Keratinocyte (primary cell): Measurements from ENCODE around the gene HAT1. TPM values are rescaled to one million over a fixed set of nuclear protein-coding genes. Genes with fewer than 3 reads are reported as not detected.
A peak's percentile ranks its signal among the peaks of the same experiment; 100 is the strongest.

Source experiments
- DNase-seq: peaks from one replicate; pipeline ENCODE4 v3.0.0-alpha.2; 2011; ENCODE audit warnings: low read depth, missing footprints, low spot score
- FAIRE-seq: peaks from 2 replicates; lab custom pipeline; 2011; peaks lifted over from hg19 to GRCh38; lab: Jason Lieb, UNC
- H2AFZ ChIP-seq: 2 replicates; pipeline ENCODE4 v1.6.0; 2012; ENCODE audit warnings: low read length, control low read depth, inconsistent platforms; ENCODE audit not compliant: control insufficient read depth
- H3K27ac ChIP-seq: 2 replicates; pipeline ENCODE4 v1.5.1; 2011; ENCODE audit warnings: low read length; ENCODE audit not compliant: control insufficient read depth, insufficient read depth
- H3K27me3 ChIP-seq: 3 replicates; pipeline ENCODE4 v1.6.0; 2011; ENCODE audit warnings: low read length; ENCODE audit not compliant: control insufficient read depth, insufficient read depth; ENCODE audit errors: extremely low read depth
- H3K36me3 ChIP-seq, 2 experiments: 2 replicates in 1 of 2; 3 replicates in 1 of 2; pipeline ENCODE4 v1.5.1; 2011; ENCODE audit warnings: low read length in 2 of 2, mild to moderate bottlenecking in 1 of 2; ENCODE audit not compliant: control insufficient read depth in 2 of 2, insufficient read depth in 2 of 2; ENCODE audit errors: extremely low read depth in 1 of 2
- H3K4me1 ChIP-seq: 3 replicates; pipeline ENCODE4 v1.5.1; 2011; ENCODE audit warnings: low read length; ENCODE audit not compliant: control insufficient read depth, insufficient read depth; ENCODE audit errors: extremely low read depth
- H3K4me2 ChIP-seq: 3 replicates; pipeline ENCODE4 v1.6.0; 2011; ENCODE audit warnings: low read depth, low read length; ENCODE audit not compliant: control insufficient read depth, insufficient read depth; ENCODE audit errors: extremely low read depth
- H3K4me3 ChIP-seq, 3 experiments: fragments of 200-600 bp in 1 of 3; sonication (generic) in 1 of 3; 2 replicates in 2 of 3; 3 replicates in 1 of 3; pipeline ENCODE4 v1.5.1; 2011 to 2016; ENCODE audit warnings: low read length in 3 of 3, mild to moderate bottlenecking in 3 of 3, control low read depth in 2 of 3, inconsistent platforms in 1 of 3, low read depth in 1 of 3, mixed read lengths in 1 of 3, mixed run types in 1 of 3, moderate library complexity in 1 of 3; ENCODE audit not compliant: control insufficient read depth in 2 of 3, insufficient read depth in 2 of 3; ENCODE audit errors: extremely low read depth in 1 of 3
- H3K79me2 ChIP-seq: 2 replicates; pipeline ENCODE4 v1.6.0; 2012; ENCODE audit warnings: low read length; ENCODE audit not compliant: control insufficient read depth, insufficient read depth
- H3K9ac ChIP-seq: 3 replicates; pipeline ENCODE4 v1.6.0; 2011; ENCODE audit warnings: low read length; ENCODE audit not compliant: control insufficient read depth, insufficient read depth; ENCODE audit errors: extremely low read depth
- H3K9me1 ChIP-seq: 3 replicates; pipeline ENCODE4 v1.6.0; 2011; ENCODE audit warnings: low read length; ENCODE audit not compliant: control insufficient read depth, insufficient read depth; ENCODE audit errors: extremely low read depth
- H3K9me3 ChIP-seq: 2 replicates; pipeline ENCODE4 v1.5.1; 2012; ENCODE audit warnings: low read depth, low read length; ENCODE audit not compliant: control insufficient read depth
- H4K20me1 ChIP-seq: 3 replicates; pipeline ENCODE4 v1.6.0; 2011; ENCODE audit warnings: low read length; ENCODE audit not compliant: control insufficient read depth, insufficient read depth; ENCODE audit errors: extremely low read depth
- EZH2 ChIP-seq: IDR thresholded peaks from one replicate; pipeline ENCODE4 v1.6.1; 2012; ENCODE audit warnings: inconsistent platforms, mild to moderate bottlenecking, low read length, moderate library complexity
- dilution Hi-C: fragments of 300-500 bp; cut with MboI; formaldehyde crosslinking; loops from one replicate; pipeline ENCODE4 v1.7.0; 2020; ENCODE audit warnings: low sequenced_read_pairs; ENCODE audit not compliant: extremely low pct_ligation_motif_present
- polyA plus RNA-seq, 5 experiments: library from polyadenylated mRNA; depleted of rRNA in 3 of 5; stranded (reverse) in 3 of 5; stranded (forward) in 1 of 5; unstranded in 1 of 5; fragments of >200 nt; gene quantifications; 1 replicate in 1 of 5; 2 replicates in 3 of 5; 3 replicates in 1 of 5; pipeline versions ENCODE4 v1.2.1 to v1.2.3, GENCODE V29; 2011 to 2012; ENCODE audit warnings: missing spikeins in 2 of 5, low read depth in 1 of 5, low replicate concordance in 1 of 5
- TF ChIP-seq, protein P1 (sequence below), 3 experiments: IDR thresholded peaks in 1 of 3; conservative IDR thresholded peaks in 1 of 3; optimal IDR thresholded peaks in 1 of 3; 2 replicates in 2 of 3; 3 replicates in 1 of 3; pipeline versions ENCODE3 to v1.5.1; 2011; ENCODE audit warnings: low read length in 3 of 3, mild to moderate bottlenecking in 3 of 3, moderate library complexity in 2 of 3, control low read depth in 1 of 3, inconsistent platforms in 1 of 3; ENCODE audit not compliant: insufficient read depth in 2 of 3; ENCODE audit errors: extremely low read depth in 1 of 3

Gene HAT1
- polyA plus RNA-seq, 1 donor (not counting 4 experiments of a cell fraction or from before 2014, with no cell fraction given): 91.2 TPM

GRCh38 chr2:171957061-171957460 lies 34.8 kb downstream of the HAT1 start:
- Histone ChIP-seq H3K4me1 (peaks cover 6% of the 10 kb centered on the region), H3K9me1 (no peaks in the 10 kb centered on the region), H3K9ac (no peak overlapping the region), H4K20me1 (no peaks in the 10 kb centered on the region), H3K27me3 (no peaks in the 10 kb centered on the region), H3K79me2 (peaks cover 3% of the 10 kb centered on the region), H3K4me3 (no peak overlapping the region), H3K9me3 (no peaks in the 10 kb centered on the region), H3K4me2 (no peak overlapping the region), H2AFZ (no peak overlapping the region), H3K27ac (no peak overlapping the region), H3K36me3 (peaks cover 1 to 6% of the 10 kb centered on the region in 2 experiments)
- no peak for FAIRE-seq
- DNase-seq: no peak
- no peak for TF ChIP-seq EZH2
- TF ChIP-seq, protein P1, sequence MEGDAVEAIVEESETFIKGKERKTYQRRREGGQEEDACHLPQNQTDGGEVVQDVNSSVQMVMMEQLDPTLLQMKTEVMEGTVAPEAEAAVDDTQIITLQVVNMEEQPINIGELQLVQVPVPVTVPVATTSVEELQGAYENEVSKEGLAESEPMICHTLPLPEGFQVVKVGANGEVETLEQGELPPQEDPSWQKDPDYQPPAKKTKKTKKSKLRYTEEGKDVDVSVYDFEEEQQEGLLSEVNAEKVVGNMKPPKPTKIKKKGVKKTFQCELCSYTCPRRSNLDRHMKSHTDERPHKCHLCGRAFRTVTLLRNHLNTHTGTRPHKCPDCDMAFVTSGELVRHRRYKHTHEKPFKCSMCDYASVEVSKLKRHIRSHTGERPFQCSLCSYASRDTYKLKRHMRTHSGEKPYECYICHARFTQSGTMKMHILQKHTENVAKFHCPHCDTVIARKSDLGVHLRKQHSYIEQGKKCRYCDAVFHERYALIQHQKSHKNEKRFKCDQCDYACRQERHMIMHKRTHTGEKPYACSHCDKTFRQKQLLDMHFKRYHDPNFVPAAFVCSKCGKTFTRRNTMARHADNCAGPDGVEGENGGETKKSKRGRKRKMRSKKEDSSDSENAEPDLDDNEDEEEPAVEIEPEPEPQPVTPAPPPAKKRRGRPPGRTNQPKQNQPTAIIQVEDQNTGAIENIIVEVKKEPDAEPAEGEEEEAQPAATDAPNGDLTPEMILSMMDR (optimal IDR thresholded peaks at IDR 0.05 in 1 of 3, IDR thresholded peaks at IDR 0.05 in 1 of 3, conservative IDR thresholded peaks at IDR 0.05 in 1 of 3; ENCODE audit: extremely low read depth in 1 of 3, insufficient read depth in 2 of 3, low read length in 3 of 3): peak; percentile 24 to 42 (median 37)
- dilution Hi-C loops: no loop called here

GRCh38 chr2:171958475-171958874 lies 36.2 kb downstream of the HAT1 start:
- Histone ChIP-seq H4K20me1 (no peaks in the 10 kb centered on the region), H3K9me1 (no peaks in the 10 kb centered on the region), H3K36me3 (peaks cover 1 to 6% of the 10 kb centered on the region in 2 experiments), H3K27me3 (no peaks in the 10 kb centered on the region), H3K9ac (no peak overlapping the region), H3K4me1 (peaks cover 6% of the 10 kb centered on the region), H3K27ac (no peak overlapping the region), H3K9me3 (no peaks in the 10 kb centered on the region), H3K79me2 (peaks cover 3% of the 10 kb centered on the region), H3K4me3 (no peak overlapping the region), H3K4me2 (no peak overlapping the region), H2AFZ (no peak overlapping the region)
- FAIRE-seq: no peak
- DNase-seq: no peak
- TF ChIP-seq, protein P1 (optimal IDR thresholded peaks at IDR 0.05 in 1 of 3, IDR thresholded peaks at IDR 0.05 in 1 of 3, conservative IDR thresholded peaks at IDR 0.05 in 1 of 3; ENCODE audit: extremely low read depth in 1 of 3, insufficient read depth in 2 of 3, low read length in 3 of 3): no peak
- TF ChIP-seq EZH2: no peak
- dilution Hi-C loops: no loop called here
